Activated CD8-positive, alpha-beta T cell treated with anti-CD3 and anti-CD28 coated beads for 36 hours (primary cell): ENCODE data around the gene FCMR. TPM values are rescaled to one million over a fixed set of nuclear protein-coding genes. Genes with fewer than 3 reads are reported as not detected.
"Not testable (repeated sequence)": the region's sequence is repeated elsewhere in the genome, so short reads cannot be mapped to it uniquely, and the experiment has no call there.

Source experiments
- ATAC-seq: fragments of 200-7000 bp; cut with Tn5 transposase; one replicate; pipeline ENCODE4 v1.10.0; 2021; ENCODE audit warnings: mild to moderate bottlenecking, moderate library complexity
- CTCF ChIA-PET: fragments of 350-600 bp; sonication (Branson Sonifier 250); formaldehyde crosslinking; loops from one replicate; lab custom pipeline; 2021; ENCODE audit warnings: antibody characterized with exemption; lab: Charles Lee
- POLR2A ChIA-PET: fragments of 350-600 bp; sonication (Branson Sonifier 250); formaldehyde crosslinking; loops from one replicate; lab custom pipeline; 2021; ENCODE audit warnings: antibody characterized with exemption; lab: Charles Lee
- DNase-seq: peaks from one replicate; pipeline ENCODE4 v3.0.0-alpha.2; 2020
- H3K27ac Mint-ChIP-seq: one replicate; pipeline ENCODE4 v1.8.0; 2021; ENCODE audit warnings: mild to moderate bottlenecking, mixed read lengths
- H3K27me3 Mint-ChIP-seq: one replicate; pipeline ENCODE4 v1.8.0; 2021; ENCODE audit warnings: mixed read lengths
- H3K36me3 Mint-ChIP-seq: one replicate; pipeline ENCODE4 v1.8.0; 2021; ENCODE audit warnings: low read depth, mixed read lengths
- H3K4me1 Mint-ChIP-seq: one replicate; pipeline ENCODE4 v1.8.0; 2021; ENCODE audit warnings: low read depth, mixed read lengths
- H3K4me3 Mint-ChIP-seq: one replicate; pipeline ENCODE4 v1.8.0; 2021; ENCODE audit warnings: mild to moderate bottlenecking, moderate library complexity, mixed read lengths
- H3K9me3 Mint-ChIP-seq: one replicate; pipeline ENCODE4 v1.8.0; 2021; ENCODE audit warnings: mixed read lengths
- CTCF ChIP-seq: fragments of 200-600 bp; IDR thresholded peaks from one replicate; pipeline ENCODE4 v1.8.0; 2022; ENCODE audit warnings: antibody characterized with exemption, mild to moderate bottlenecking
- intact Hi-C: fragments of 100-400 bp; cut with micrococcal nuclease; formaldehyde crosslinking; loops from one replicate; pipeline ENCODE4 v1.10.0; 2022
- total RNA-seq, 2 experiments: library from RNA; stranded (reverse); gene quantifications; one replicate each; pipeline ENCODE4 v1.2.3, GENCODE V29; 2021

Gene FCMR
- total RNA-seq, 2 experiments from 2014 or later, result 49.4 to 51.7 TPM

GRCh38 chr1:206929524-206929923 lies 7.8 kb upstream of the FCMR start:
- ChIA-PET POLR2A (interaction anchor here (1.5 kb wide), 2 partner anchors 8 to 18 kb away, joined by 3 to 5 read pairs; partner anchors contain the start of gene FCMR), CTCF (interaction anchor here (1.1 to 13.5 kb wide), 4 partner anchors 12 to 195 kb away, joined by 4 to 289 read pairs (median 94); partner anchors contain the start of gene FCMR)
- TF ChIP-seq CTCF, result no peak
- DNase-seq, result no peak
- ATAC-seq, result no peak
- Mint-ChIP-seq H3K27ac (peak overlapping the region; percentile 97), H3K4me3 (peak overlapping the region; percentile 69), H3K4me1 (peaks cover 60% of the 10 kb centered on the region), H3K27me3 (no peaks in the 10 kb centered on the region), H3K36me3 (no peaks in the 10 kb centered on the region), H3K9me3 (no peaks in the 10 kb centered on the region)
- intact Hi-C loops, result no loop called here

GRCh38 chr1:206926286-206926685 lies 4.5 kb upstream of the FCMR start:
- no peak for TF ChIP-seq CTCF
- Mint-ChIP-seq H3K27ac (peak overlapping the region; percentile 17), H3K4me1 (peaks cover 45% of the 10 kb centered on the region), H3K4me3 (no peak overlapping the region), H3K27me3 (no peaks in the 10 kb centered on the region), H3K36me3 (peaks cover 2% of the 10 kb centered on the region), H3K9me3 (no peaks in the 10 kb centered on the region)
- ChIA-PET CTCF (interaction anchor here (0.9 to 13.5 kb wide), 11 partner anchors 9 to 289 kb away, joined by 3 to 289 read pairs (median 6); partner anchors contain the start of genes FCMR and IL20), POLR2A (no interaction called here)
- ATAC-seq, result no peak
- no peak for DNase-seq
- intact Hi-C loops, result no loop called here

GRCh38 chr1:206925106-206925736 lies 3.5 kb upstream of the FCMR start:
- ATAC-seq (peak; percentile 67), DNase-seq (peak; percentile 93)
- ChIA-PET CTCF (interaction anchor here (0.6 to 13.5 kb wide), 14 partner anchors 8 to 1020 kb away, joined by 3 to 289 read pairs (median 4); partner anchors contain the start of gene FCMR), POLR2A (interaction anchor here (1.0 to 1.2 kb wide), 5 partner anchors 8 to 58 kb away, joined by 3 to 6 read pairs (median 4); no protein-coding TSS in a partner anchor)
- Mint-ChIP-seq H3K27me3 (no peaks in the 10 kb centered on the region), H3K36me3 (peaks cover 10% of the 10 kb centered on the region), H3K9me3 (no peaks in the 10 kb centered on the region), H3K4me1 (peaks cover 41% of the 10 kb centered on the region), H3K27ac (no peak overlapping the region), H3K4me3 (no peak overlapping the region)
- intact Hi-C loops, result no loop called here
- no peak for TF ChIP-seq CTCF

GRCh38 chr1:206924592-206925105 lies 2.9 kb upstream of the FCMR start:
- ATAC-seq, result peak; percentile 5
- H3K9me3 Mint-ChIP-seq, result no peaks in the 10 kb centered on the region
- TF ChIP-seq CTCF, result no peak
- peak; percentile 68 for DNase-seq
- ChIA-PET POLR2A (interaction anchor here (1.0 to 1.2 kb wide), 5 partner anchors 8 to 59 kb away, joined by 3 to 6 read pairs (median 4); no protein-coding TSS in a partner anchor), CTCF (interaction anchor here (0.6 to 13.5 kb wide), 12 partner anchors 7 to 1021 kb away, joined by 3 to 289 read pairs (median 4); partner anchors contain the start of gene FCMR)
- intact Hi-C loops, result no loop called here
- peaks cover 15% of the 10 kb centered on the region for H3K36me3 Mint-ChIP-seq
- H3K27me3 Mint-ChIP-seq, result no peaks in the 10 kb centered on the region
- H3K4me1 Mint-ChIP-seq, result peaks cover 35% of the 10 kb centered on the region
- no peak overlapping the region for H3K27ac Mint-ChIP-seq
- H3K4me3 Mint-ChIP-seq, result no peak overlapping the region

- DNase-seq, H3K27me3 Mint-ChIP-seq, ATAC-seq, H3K4me3 Mint-ChIP-seq, H3K27ac Mint-ChIP-seq, intact Hi-C loops, POLR2A ChIA-PET, H3K9me3 Mint-ChIP-seq: not testable (repeated sequence)
- Mint-ChIP-seq H3K4me1 (peaks cover 32% of the 10 kb centered on the region), H3K36me3 (peaks cover 15% of the 10 kb centered on the region)
- CTCF ChIA-PET, result interaction anchor here (0.7 to 13.5 kb wide), 6 partner anchors 7 to 291 kb away, joined by 3 to 289 read pairs (median 9); partner anchors contain the start of gene FCMR
Observed at GRCh38 chr1:206923961-206924557, 2.3 kb upstream of the FCMR start.
